Measurements from ENCODE around the gene LYST. TPM values are rescaled to one million over a fixed set of nuclear protein-coding genes. Genes with fewer than 3 reads are reported as not detected.

LYST gene
- total and polyA plus RNA-seq, 2 of the 8 experiments (the other 6 are each of a cell fraction or from before 2014, with no cell fraction given), result 0.29 to 0.58 TPM

DNA sequence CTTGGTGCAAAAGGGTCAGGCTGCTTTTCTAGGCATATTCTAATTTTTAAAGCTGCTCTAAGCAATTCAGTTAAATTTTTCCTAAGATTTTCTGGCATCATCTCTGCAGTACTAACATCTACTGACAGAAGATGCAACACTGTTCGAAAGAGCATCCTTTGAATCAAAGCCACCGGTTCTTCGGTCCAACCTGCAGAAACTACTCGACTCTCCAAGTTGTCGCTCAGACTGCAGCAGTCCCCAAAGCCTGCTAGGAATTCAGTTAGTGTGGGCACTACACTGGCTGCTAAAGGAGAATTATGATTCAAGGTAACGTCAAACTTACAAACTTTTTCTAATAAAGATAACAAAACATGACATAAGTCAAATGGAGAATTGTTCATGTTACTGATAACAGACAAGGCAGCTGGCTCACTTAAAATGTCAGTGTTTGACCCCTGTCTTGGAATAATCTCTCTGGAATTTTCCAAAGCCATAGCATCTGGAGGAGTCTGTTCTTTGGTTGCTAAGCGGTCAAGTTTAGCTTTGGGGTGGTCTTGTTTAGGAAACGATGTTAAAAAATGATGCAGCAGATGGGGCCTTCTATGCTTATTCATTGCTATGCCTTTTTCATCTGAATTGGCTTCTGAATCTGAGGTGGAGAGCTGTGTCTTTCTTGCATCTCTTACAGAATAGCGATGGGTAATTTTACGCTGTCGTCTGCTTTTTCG, 56.9 kb downstream of the LYST start (continued):
- TF ChIP-seq KDM4A (IDR thresholded peaks at IDR 0.05; ENCODE audit: low read depth, low read length, severe bottlenecking), result no peak

Measured in H1 (cell line).